Activated T-cell treated with anti-CD3 and anti-CD28 coated beads, Interleukin-2, amount 50 U/mL, for 24 hours (primary cell): ENCODE measurements around the gene ASAP3.
"Not testable (repeated sequence)": the region's sequence is repeated elsewhere in the genome, so short reads cannot be mapped to it uniquely, and the experiment has no call there.

Experiments
- DNase-seq: peaks from one replicate; pipeline ENCODE4 v3.0.0-alpha.2; 2020
- H3K27ac Mint-ChIP-seq: 2 replicates; pipeline ENCODE4 v1.8.0; 2020; ENCODE audit warnings: mild to moderate bottlenecking, mixed read lengths
- H3K27me3 Mint-ChIP-seq: 2 replicates; pipeline ENCODE4 v1.8.0; 2020; ENCODE audit warnings: mixed read lengths
- H3K36me3 Mint-ChIP-seq: 2 replicates; pipeline ENCODE4 v1.8.0; 2020; ENCODE audit warnings: low read depth, mixed read lengths
- H3K4me1 Mint-ChIP-seq: 2 replicates; pipeline ENCODE4 v1.8.0; 2020; ENCODE audit warnings: low read depth, mixed read lengths
- H3K4me3 Mint-ChIP-seq: 2 replicates; pipeline ENCODE4 v1.8.0; 2020; ENCODE audit warnings: mild to moderate bottlenecking, moderate library complexity, mixed read lengths
- H3K9me3 Mint-ChIP-seq: 2 replicates; pipeline ENCODE4 v1.8.0; 2020; ENCODE audit warnings: mixed read lengths

The ASAP3 gene

DNA sequence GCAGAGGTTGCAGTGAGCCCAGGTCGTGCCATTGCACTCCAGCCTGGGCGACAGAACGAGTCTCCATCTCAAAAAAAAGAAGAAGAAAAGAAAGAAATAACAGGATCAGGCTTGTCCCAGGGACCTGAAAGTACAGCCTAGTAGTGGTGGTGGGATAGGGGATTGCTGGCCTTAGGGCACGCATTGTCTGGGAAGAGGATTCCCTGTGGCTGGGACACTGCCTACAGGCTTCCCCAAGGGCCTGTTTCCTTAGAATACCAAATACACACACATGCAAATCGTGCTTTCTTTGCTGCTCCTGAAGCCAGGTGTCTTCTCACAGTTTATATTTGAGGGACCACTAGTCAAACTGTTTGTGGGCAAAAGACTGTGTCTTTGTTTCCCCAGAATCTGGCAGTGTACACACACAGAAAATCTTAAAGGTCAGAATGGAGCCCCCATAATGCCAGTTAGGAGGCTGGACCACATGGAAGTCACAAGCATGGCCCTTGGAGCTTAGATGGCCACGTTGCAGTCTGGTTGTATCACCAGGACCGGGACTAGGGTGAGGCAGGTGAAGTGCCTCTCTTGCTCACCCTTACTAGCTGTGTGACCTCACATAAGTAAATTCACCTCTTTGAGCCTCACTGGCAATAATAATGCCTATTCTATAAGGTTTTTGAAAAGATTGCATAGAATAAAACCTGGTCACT lies 12.7 kb upstream of the ASAP3 start:
- H3K27ac Mint-ChIP-seq: no peak overlapping the region
- no peak overlapping the region for H3K4me3 Mint-ChIP-seq
- peaks cover 3% of the 10 kb centered on the region for H3K4me1 Mint-ChIP-seq
- no peak for DNase-seq
- H3K27me3 Mint-ChIP-seq: peaks cover 1% of the 10 kb centered on the region
- no peaks in the 10 kb centered on the region for H3K9me3 Mint-ChIP-seq
- H3K36me3 Mint-ChIP-seq: no peaks in the 10 kb centered on the region

- H3K27me3 Mint-ChIP-seq, H3K36me3 Mint-ChIP-seq, DNase-seq, H3K9me3 Mint-ChIP-seq, H3K27ac Mint-ChIP-seq, H3K4me1 Mint-ChIP-seq, H3K4me3 Mint-ChIP-seq: not testable (repeated sequence)
These were observed 10.9 kb upstream of the ASAP3 start for GRCh38 chr1:23494836-23495235.

DNA sequence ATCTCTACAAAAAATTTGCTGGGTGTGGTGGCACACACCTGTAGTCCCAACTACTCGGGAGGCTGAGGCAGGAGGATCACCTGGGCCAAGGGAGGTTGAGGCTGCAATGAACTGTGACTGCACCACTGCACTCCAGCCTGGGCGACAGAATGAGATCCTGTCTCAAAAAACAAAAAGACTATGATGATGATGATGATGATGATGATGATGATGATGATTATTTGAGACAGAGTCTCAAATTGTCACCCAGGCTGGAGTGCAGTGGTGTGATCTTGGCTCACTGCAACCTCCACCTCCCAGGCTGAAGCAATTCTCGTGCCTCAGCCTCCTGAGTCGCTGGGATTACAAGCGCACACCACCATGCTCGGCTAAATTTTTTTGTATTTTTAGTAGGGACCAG lies 8.8 kb upstream of the ASAP3 start:
- H3K9me3 Mint-ChIP-seq, H3K36me3 Mint-ChIP-seq, DNase-seq, H3K27me3 Mint-ChIP-seq, H3K4me1 Mint-ChIP-seq, H3K27ac Mint-ChIP-seq, H3K4me3 Mint-ChIP-seq: not testable (repeated sequence)

- H3K36me3 Mint-ChIP-seq: no peaks in the 10 kb centered on the region
- peaks cover 2% of the 10 kb centered on the region for H3K4me1 Mint-ChIP-seq
- H3K27ac Mint-ChIP-seq: no peak overlapping the region
- DNase-seq: no peak
- no peaks in the 10 kb centered on the region for H3K9me3 Mint-ChIP-seq
- no peak overlapping the region for H3K4me3 Mint-ChIP-seq
- peaks cover 5% of the 10 kb centered on the region for H3K27me3 Mint-ChIP-seq
These were observed 8.2 kb upstream of the ASAP3 start for GRCh38 chr1:23492132-23492720.

DNA sequence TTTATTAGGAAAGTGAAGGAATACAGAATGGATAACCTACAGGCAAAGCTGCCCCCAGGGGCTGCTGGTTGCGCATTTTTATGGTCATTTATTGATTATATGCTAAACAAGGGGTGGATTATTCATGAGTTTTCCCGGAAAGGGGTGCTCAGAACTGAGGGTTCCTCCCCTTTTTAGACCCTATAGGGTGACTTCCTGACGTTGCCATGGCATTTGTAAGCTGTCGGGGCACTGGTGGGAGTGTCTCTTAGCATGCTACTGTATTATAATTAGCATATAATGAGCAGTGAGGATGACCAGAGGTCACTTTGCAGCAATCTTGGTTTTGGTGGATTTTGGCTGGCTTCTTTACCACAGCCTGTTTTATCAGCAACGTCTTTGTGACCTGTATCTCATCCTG lies 5.9 kb upstream of the ASAP3 start:
- DNase-seq: no peak
- no peak overlapping the region for H3K27ac Mint-ChIP-seq
- H3K4me1 Mint-ChIP-seq: peaks cover 4% of the 10 kb centered on the region
- no peaks in the 10 kb centered on the region for H3K9me3 Mint-ChIP-seq
- H3K27me3 Mint-ChIP-seq: peaks cover 9% of the 10 kb centered on the region
- no peak overlapping the region for H3K4me3 Mint-ChIP-seq
- no peaks in the 10 kb centered on the region for H3K36me3 Mint-ChIP-seq

- peaks cover 24% of the 10 kb centered on the region for H3K4me1 Mint-ChIP-seq
- no peak for DNase-seq
- H3K9me3 Mint-ChIP-seq: no peaks in the 10 kb centered on the region
- peak overlapping the region; percentile 11 for H3K27ac Mint-ChIP-seq
- peak overlapping the region; percentile 79 for H3K4me3 Mint-ChIP-seq
- H3K36me3 Mint-ChIP-seq: no peaks in the 10 kb centered on the region
- peaks cover 27% of the 10 kb centered on the region for H3K27me3 Mint-ChIP-seq
These were observed 988 bp upstream of the ASAP3 start for GRCh38 chr1:23485002-23485332.

DNA sequence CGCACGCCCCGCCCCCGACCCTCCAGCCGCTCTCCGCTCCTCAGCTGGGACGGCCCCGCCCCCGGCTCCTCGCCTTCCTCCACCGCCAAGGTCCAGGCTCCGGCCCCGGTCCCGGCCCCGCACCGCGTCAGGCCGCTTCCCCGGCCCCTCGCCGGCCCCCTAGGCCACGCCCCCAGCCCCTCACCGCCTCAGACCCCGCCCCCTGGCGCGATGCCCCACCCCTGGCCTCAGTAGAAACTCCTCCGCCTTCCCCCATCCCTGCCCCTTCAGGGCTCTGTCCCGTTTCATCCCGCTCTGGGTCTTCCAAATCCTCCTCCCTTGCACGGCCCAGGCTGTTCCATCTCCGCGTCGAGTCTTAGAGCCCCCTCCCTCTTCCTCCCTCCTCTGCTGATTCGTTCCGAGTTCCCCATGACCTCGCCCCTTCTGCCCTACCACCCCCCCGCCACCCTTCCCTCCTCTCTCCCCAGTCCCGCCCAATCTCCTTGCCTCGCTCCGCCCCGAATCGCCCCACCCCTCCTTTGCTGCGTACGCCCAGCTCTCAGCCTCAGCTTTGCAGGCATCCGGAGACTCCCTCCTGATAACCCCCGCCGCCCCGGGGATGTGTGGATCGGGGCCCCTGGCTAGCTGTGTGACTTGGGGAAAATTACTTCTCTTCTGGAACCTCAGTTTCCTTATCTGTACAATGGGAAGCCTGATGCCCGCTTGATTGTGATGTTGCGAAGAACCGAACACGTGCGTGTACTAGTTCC lies 448 bp upstream of the ASAP3 start:
- Mint-ChIP-seq H3K4me3 (peak overlapping the region; percentile 79), H3K36me3 (no peaks in the 10 kb centered on the region), H3K27me3 (peaks cover 26% of the 10 kb centered on the region), H3K9me3 (no peaks in the 10 kb centered on the region), H3K4me1 (peaks cover 24% of the 10 kb centered on the region), H3K27ac (peak overlapping the region; percentile 84)
- DNase-seq: peak; percentile 92

- no peak for DNase-seq
- Mint-ChIP-seq H3K27me3 (peaks cover 29% of the 10 kb centered on the region), H3K4me3 (no peak overlapping the region), H3K27ac (no peak overlapping the region), H3K4me1 (peaks cover 24% of the 10 kb centered on the region), H3K9me3 (no peaks in the 10 kb centered on the region), H3K36me3 (no peaks in the 10 kb centered on the region)
These were observed 2.1 kb downstream of the ASAP3 start for GRCh38 chr1:23481904-23482303.

GRCh38 chr1:23481026-23481597 lies 2.9 kb downstream of the ASAP3 start:
- no peaks in the 10 kb centered on the region for H3K36me3 Mint-ChIP-seq
- H3K4me3 Mint-ChIP-seq: no peak overlapping the region
- H3K27ac Mint-ChIP-seq: no peak overlapping the region
- peaks cover 35% of the 10 kb centered on the region for H3K27me3 Mint-ChIP-seq
- no peaks in the 10 kb centered on the region for H3K9me3 Mint-ChIP-seq
- peaks cover 24% of the 10 kb centered on the region for H3K4me1 Mint-ChIP-seq
- DNase-seq: no peak

DNA sequence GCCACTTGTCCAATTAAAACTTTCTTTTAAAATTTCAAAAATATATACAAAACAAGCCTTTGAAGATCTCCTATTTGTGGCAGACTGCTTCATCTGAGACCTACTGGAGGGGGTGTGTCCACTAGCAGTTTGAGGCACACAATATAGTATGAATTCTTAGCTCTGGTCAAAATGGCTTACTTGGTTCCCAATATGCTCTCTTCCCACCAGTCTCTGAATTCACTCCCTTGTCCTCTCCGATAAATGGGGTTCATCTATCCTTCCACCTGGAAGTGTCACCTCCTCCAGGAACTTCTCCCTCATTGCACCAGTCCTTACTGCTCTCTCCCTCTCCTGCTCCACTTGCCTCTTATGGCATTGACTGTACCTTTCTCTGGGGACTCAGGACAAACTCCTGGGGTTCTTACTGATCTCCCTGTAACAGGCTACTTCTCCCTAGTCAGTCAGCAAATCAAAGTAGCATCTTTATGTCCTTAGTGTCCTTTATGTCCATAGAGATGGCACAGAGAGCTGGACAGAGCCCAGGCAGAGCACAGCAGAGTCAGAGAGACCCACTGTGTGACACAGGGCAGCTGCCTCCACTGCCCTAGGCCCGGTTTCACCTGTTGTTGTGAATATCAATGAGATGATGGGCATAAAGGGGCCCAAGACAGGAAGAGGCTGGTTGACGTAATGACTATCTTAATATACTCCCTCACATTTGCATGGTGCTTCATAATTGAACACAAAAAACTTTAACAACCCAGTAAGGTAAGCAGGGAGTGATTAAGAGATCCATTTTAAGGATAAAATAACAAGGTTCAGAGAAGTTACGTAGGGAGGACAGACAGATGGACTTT lies 3.6 kb downstream of the ASAP3 start:
- H3K4me1 Mint-ChIP-seq: peaks cover 24% of the 10 kb centered on the region
- H3K27ac Mint-ChIP-seq: no peak overlapping the region
- peaks cover 35% of the 10 kb centered on the region for H3K27me3 Mint-ChIP-seq
- H3K9me3 Mint-ChIP-seq: no peaks in the 10 kb centered on the region
- H3K36me3 Mint-ChIP-seq: no peaks in the 10 kb centered on the region
- no peak for DNase-seq
- no peak overlapping the region for H3K4me3 Mint-ChIP-seq

GRCh38 chr1:23479666-23479941 lies 4.4 kb downstream of the ASAP3 start:
- H3K36me3 Mint-ChIP-seq: no peaks in the 10 kb centered on the region
- H3K4me3 Mint-ChIP-seq: no peak overlapping the region
- no peak for DNase-seq
- H3K9me3 Mint-ChIP-seq: no peaks in the 10 kb centered on the region
- no peak overlapping the region for H3K27ac Mint-ChIP-seq
- peaks cover 18% of the 10 kb centered on the region for H3K4me1 Mint-ChIP-seq
- H3K27me3 Mint-ChIP-seq: peaks cover 29% of the 10 kb centered on the region

DNA sequence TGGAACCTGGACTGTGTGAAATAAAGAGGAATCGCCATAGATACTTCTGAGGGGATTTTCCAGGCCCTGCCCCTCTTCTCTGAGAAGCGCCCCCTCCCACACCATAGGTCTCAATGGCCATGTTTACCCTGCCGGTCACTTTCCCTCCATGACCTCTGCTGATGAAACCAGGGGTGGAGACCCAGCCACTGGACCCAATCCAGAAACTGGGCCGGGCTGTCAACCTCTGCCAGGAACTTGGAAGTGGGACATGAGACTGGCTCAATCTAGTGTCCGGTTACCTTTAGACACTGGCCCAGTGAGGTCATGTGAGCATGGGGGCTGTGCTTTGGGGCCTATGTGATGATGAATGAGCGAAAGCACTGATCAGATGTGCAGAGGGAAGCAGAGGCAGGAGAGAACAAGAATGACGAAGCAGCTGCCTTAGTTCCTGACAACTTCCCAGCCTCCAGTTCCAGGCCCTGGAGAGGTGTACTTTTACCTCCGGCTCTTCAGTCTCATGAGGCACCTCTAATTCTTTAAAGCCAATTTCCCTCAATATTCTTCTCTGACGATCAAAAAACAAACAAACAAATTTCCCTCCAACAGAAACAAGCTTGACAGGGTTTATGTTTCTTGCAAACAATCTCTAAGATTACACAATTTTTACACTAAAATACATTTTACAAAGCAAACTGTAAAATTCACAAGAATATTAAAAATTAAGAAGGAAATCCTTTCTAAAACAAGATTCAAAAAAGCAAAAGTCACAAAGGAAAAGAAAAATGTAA lies 4.9 kb downstream of the ASAP3 start:
- no peak overlapping the region for H3K27ac Mint-ChIP-seq
- H3K9me3 Mint-ChIP-seq: no peaks in the 10 kb centered on the region
- H3K4me1 Mint-ChIP-seq: peaks cover 15% of the 10 kb centered on the region
- H3K36me3 Mint-ChIP-seq: no peaks in the 10 kb centered on the region
- DNase-seq: no peak
- H3K27me3 Mint-ChIP-seq: peaks cover 29% of the 10 kb centered on the region
- H3K4me3 Mint-ChIP-seq: no peak overlapping the region

GRCh38 chr1:23477359-23478144 lies 6.4 kb downstream of the ASAP3 start:
- DNase-seq: no peak
- peaks cover 7% of the 10 kb centered on the region for H3K4me1 Mint-ChIP-seq
- no peaks in the 10 kb centered on the region for H3K36me3 Mint-ChIP-seq
- H3K27me3 Mint-ChIP-seq: peaks cover 18% of the 10 kb centered on the region
- H3K9me3 Mint-ChIP-seq: no peaks in the 10 kb centered on the region
- no peak overlapping the region for H3K27ac Mint-ChIP-seq
- no peak overlapping the region for H3K4me3 Mint-ChIP-seq
